OCI-LY1 (cell line): ENCODE results near the gene NEK2.

Experiments
- H2AFZ ChIP-seq: fragments of 200-600 bp; sonication (generic), shearing (Covaris generic); 2 replicates; pipeline ENCODE4 v1.6.0; 2014; ENCODE audit warnings: antibody characterized with exemption, mild to moderate bottlenecking, low read length
- H3F3A ChIP-seq: fragments of 200-600 bp; sonication (generic), shearing (Covaris generic); 2 replicates; pipeline ENCODE4 v1.6.0; 2014; ENCODE audit warnings: mild to moderate bottlenecking, antibody characterized with exemption, low read length, moderate library complexity; ENCODE audit not compliant: insufficient read depth
- H3K27ac ChIP-seq: fragments of 200-600 bp; sonication (generic); 2 replicates; pipeline ENCODE4 v1.5.1; 2014; ENCODE audit warnings: low read length, mixed run types, mild to moderate bottlenecking, low read depth; ENCODE audit not compliant: poor library complexity, severe bottlenecking
- H3K27me3 ChIP-seq: fragments of 200-600 bp; sonication (generic); 2 replicates; pipeline ENCODE4 v1.6.0; 2014; ENCODE audit warnings: antibody characterized with exemption, mild to moderate bottlenecking, low read length, moderate library complexity; ENCODE audit not compliant: insufficient read depth
- H3K36me3 ChIP-seq: fragments of 200-600 bp; sonication (generic); 2 replicates; pipeline ENCODE4 v1.6.1; 2014; ENCODE audit warnings: mild to moderate bottlenecking, antibody characterized with exemption, low read length, moderate library complexity, mixed read lengths; ENCODE audit not compliant: insufficient read depth
- H3K4me1 ChIP-seq: fragments of 200-600 bp; sonication (generic); 2 replicates; pipeline ENCODE4 v1.5.1; 2014; ENCODE audit warnings: mild to moderate bottlenecking, low read length, moderate library complexity; ENCODE audit not compliant: insufficient read depth, severe bottlenecking
- H3K4me2 ChIP-seq: fragments of 200-600 bp; sonication (generic), shearing (Covaris generic); 2 replicates; pipeline ENCODE4 v1.6.1; 2014; ENCODE audit warnings: low read length
- H3K4me3 ChIP-seq: fragments of 200-600 bp; sonication (generic); 2 replicates; pipeline ENCODE4 v1.5.1; 2014; ENCODE audit warnings: low read length, low read depth, mild to moderate bottlenecking, mixed read lengths; ENCODE audit not compliant: poor library complexity, severe bottlenecking
- H3K79me2 ChIP-seq: fragments of 200-600 bp; shearing (Covaris generic); 2 replicates; pipeline ENCODE4 v1.6.1; 2016; ENCODE audit warnings: mixed run types, low read length, mixed read lengths; ENCODE audit not compliant: insufficient read depth
- H3K9ac ChIP-seq: fragments of 200-600 bp; sonication (generic), shearing (Covaris generic); 2 replicates; pipeline ENCODE4 v1.6.1; 2014; ENCODE audit warnings: mild to moderate bottlenecking, low read length, mixed read lengths
- H3K9me2 ChIP-seq: fragments of 200-600 bp; sonication (generic), shearing (Covaris generic); 2 replicates; pipeline ENCODE4 v1.6.1; 2014; ENCODE audit warnings: low read depth, mild to moderate bottlenecking, low read length, mixed read lengths
- H3K9me3 ChIP-seq: fragments of 200-600 bp; shearing (Covaris generic); 2 replicates; pipeline ENCODE4 v1.6.1; 2014; ENCODE audit warnings: low read length, mixed read lengths
- H4K20me1 ChIP-seq: fragments of 200-600 bp; sonication (generic), shearing (Covaris generic); 2 replicates; pipeline ENCODE4 v1.6.0; 2016; ENCODE audit warnings: mild to moderate bottlenecking, low read length; ENCODE audit not compliant: insufficient read depth
- EZH2 ChIP-seq: fragments of 200-600 bp; sonication (generic), shearing (Covaris generic); IDR thresholded peaks from 2 replicates; pipeline ENCODE4 v1.8.0; 2017; ENCODE audit warnings: borderline replicate concordance, mixed run types, mild to moderate bottlenecking, antibody characterized with exemption, low read length, moderate library complexity, mixed read lengths
- TF ChIP-seq, protein P1 (sequence below): fragments of 200-600 bp; sonication (generic), shearing (Covaris generic); IDR thresholded peaks from 2 replicates; pipeline ENCODE4 v1.5.1; 2017; ENCODE audit warnings: mild to moderate bottlenecking, antibody characterized with exemption, low read length, moderate library complexity, mixed read lengths

The NEK2 gene

GRCh38 chr1:211708926-211709325 is 33.5 kb upstream of the NEK2 start:
- no peak overlapping the region for H3K27ac ChIP-seq
- H3K4me1 ChIP-seq, result no peaks in the 10 kb centered on the region
- H3K9me3 ChIP-seq, result no peaks in the 10 kb centered on the region
- TF ChIP-seq, protein P1, sequence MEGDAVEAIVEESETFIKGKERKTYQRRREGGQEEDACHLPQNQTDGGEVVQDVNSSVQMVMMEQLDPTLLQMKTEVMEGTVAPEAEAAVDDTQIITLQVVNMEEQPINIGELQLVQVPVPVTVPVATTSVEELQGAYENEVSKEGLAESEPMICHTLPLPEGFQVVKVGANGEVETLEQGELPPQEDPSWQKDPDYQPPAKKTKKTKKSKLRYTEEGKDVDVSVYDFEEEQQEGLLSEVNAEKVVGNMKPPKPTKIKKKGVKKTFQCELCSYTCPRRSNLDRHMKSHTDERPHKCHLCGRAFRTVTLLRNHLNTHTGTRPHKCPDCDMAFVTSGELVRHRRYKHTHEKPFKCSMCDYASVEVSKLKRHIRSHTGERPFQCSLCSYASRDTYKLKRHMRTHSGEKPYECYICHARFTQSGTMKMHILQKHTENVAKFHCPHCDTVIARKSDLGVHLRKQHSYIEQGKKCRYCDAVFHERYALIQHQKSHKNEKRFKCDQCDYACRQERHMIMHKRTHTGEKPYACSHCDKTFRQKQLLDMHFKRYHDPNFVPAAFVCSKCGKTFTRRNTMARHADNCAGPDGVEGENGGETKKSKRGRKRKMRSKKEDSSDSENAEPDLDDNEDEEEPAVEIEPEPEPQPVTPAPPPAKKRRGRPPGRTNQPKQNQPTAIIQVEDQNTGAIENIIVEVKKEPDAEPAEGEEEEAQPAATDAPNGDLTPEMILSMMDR, result no peak
- TF ChIP-seq EZH2, result no peak
- H3K27me3 ChIP-seq, result no peaks in the 10 kb centered on the region
- no peaks in the 10 kb centered on the region for H3K9me2 ChIP-seq
- H3K4me3 ChIP-seq, result no peak overlapping the region
- H3F3A ChIP-seq, result no peaks in the 10 kb centered on the region
- H3K9ac ChIP-seq, result no peak overlapping the region
- H3K4me2 ChIP-seq, result no peak overlapping the region
- H3K79me2 ChIP-seq, result no peaks in the 10 kb centered on the region
- no peaks in the 10 kb centered on the region for H3K36me3 ChIP-seq
- no peak overlapping the region for H2AFZ ChIP-seq
- no peaks in the 10 kb centered on the region for H4K20me1 ChIP-seq

DNA sequence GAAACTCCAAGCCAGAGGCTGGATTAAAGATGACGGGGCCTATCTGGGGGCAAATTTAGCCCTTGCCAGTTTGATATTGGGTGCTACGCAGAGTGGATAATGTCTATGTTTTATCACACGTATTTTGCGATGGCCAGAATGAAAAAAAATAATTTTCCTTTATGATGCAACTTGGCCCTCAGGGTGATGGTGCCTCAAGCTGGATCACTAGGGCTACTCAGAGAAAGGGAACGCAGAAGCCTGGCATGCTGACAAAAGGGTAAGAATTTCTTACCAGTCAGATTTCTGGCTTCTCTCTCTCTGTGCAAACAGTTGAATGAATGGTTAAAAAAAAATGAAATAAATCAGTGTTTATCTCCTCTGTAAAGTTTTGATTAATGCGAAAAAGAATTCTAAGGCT is 32.6 kb upstream of the NEK2 start:
- H3K9me3 ChIP-seq, result no peaks in the 10 kb centered on the region

DNA sequence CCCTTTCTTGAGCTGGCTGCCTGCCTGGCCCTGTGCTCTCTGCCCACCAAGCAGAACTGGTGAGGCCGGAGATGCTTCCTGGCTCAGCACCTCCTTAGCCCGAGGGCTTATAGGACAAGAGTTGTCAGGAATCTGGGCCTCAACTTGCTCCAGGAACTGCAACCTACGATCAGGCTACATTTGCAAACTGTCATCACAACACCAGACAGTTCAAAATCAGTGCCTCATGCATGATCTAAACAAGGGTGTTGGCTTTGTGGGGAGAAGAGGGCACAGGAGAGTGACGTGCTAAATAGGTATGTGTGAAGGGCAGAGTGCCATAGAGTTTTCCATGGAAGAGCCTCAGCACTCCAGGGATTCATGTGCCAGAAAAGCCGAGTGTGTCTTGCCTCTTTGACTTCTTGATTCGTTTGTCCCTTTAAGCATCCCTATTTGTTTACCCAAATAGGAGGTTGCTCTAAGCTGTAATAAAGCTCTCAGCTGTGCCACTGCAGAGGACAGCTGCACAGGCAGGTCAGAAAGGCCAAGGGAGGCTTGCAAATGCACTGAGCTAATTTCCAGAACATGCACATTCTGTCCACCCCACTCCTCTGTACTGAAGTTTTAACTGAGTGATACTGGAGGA is 30.2 kb upstream of the NEK2 start:
- H3K27ac ChIP-seq, result no peak overlapping the region
- no peak overlapping the region for H3K4me2 ChIP-seq
- no peaks in the 10 kb centered on the region for H3F3A ChIP-seq
- H3K9me3 ChIP-seq, result no peaks in the 10 kb centered on the region
- TF ChIP-seq, protein P1, result no peak
- TF ChIP-seq EZH2, result no peak
- H3K4me3 ChIP-seq, result no peak overlapping the region
- no peak overlapping the region for H2AFZ ChIP-seq
- H3K27me3 ChIP-seq, result 0 out of 2 replicates have a peak, but pooled peaks cover 4% of the 10 kb centered on the region
- no peaks in the 10 kb centered on the region for H3K4me1 ChIP-seq
- no peaks in the 10 kb centered on the region for H3K79me2 ChIP-seq
- no peaks in the 10 kb centered on the region for H3K9me2 ChIP-seq
- no peaks in the 10 kb centered on the region for H4K20me1 ChIP-seq
- H3K9ac ChIP-seq, result no peak overlapping the region
- no peaks in the 10 kb centered on the region for H3K36me3 ChIP-seq

More for the DNA sequence above, 32.6 kb upstream of the NEK2 start:
- Histone ChIP-seq H3K9ac (no peak overlapping the region), H3K4me1 (no peaks in the 10 kb centered on the region), H3K27me3 (0 out of 2 replicates have a peak, but pooled peaks cover 4% of the 10 kb centered on the region), H2AFZ (no peak overlapping the region), H3K9me2 (no peaks in the 10 kb centered on the region), H4K20me1 (no peaks in the 10 kb centered on the region), H3K79me2 (no peaks in the 10 kb centered on the region), H3K4me3 (no peak overlapping the region), H3K27ac (no peak overlapping the region), H3F3A (no peaks in the 10 kb centered on the region), H3K4me2 (no peak overlapping the region), H3K36me3 (no peaks in the 10 kb centered on the region)
- TF ChIP-seq, protein P1, result no peak
- no peak for TF ChIP-seq EZH2
